ENCODE measurements around the gene CHST13.

CHST13 gene

DNA sequence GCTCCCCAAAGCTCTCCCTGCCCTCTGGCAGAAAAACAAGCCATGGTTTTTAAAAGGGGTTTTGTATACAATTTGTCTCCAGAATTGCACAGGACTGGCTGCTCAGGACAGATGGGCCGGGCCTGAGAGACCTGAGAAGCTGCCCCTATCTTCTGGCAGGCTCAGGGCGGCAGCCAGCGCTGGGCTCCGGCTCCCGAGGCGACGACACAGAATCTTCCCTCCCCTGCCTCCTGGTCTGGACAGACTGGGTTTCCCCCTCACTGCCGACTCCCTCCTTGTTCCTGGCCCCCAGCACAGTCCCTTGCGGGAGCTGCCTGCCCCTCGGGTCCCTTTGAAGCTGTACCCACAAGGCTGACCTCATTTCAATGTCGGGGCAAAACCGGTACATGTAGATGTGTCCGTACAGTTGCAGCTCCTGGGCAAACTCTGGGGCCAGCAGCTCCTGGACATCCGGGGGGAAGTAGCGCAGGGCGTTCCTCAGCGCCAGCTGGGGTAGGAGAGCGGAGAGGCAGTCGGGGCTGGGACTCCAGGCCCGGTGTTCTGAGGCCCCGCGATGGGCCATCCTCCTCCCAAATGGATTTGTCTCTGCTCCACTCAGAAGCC is 13.5 kb upstream of the CHST13 start:
- no peak for DNase-seq (ENCODE audit: low spot score)

DNA sequence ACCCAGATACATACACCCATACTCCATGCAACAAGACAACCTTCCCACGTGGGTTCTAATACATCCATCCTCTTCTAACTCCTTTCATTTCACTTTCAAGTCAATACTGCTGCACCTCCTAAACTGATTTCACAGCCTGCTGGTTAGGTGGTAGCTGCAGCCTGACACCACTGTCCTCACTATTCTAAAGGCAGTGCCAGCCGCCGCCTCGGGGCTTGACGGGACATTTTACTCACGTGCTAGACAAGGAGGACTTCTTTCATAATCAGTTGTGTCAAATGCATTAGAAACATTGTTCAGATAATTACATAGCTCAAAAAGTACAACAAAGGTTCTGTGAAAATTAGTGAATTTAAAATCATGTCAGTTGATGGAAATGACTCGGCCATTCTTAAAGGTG is 12.7 kb upstream of the CHST13 start:
- DNase-seq (ENCODE audit: low spot score) = no peak

- no peak for DNase-seq (ENCODE audit: low spot score)
These were observed 11.9 kb upstream of the CHST13 start for GRCh38 chr3:126512026-126512425.

GRCh38 chr3:126512916-126513650 is 10.9 kb upstream of the CHST13 start:
- no peak for DNase-seq (ENCODE audit: low spot score)

DNA sequence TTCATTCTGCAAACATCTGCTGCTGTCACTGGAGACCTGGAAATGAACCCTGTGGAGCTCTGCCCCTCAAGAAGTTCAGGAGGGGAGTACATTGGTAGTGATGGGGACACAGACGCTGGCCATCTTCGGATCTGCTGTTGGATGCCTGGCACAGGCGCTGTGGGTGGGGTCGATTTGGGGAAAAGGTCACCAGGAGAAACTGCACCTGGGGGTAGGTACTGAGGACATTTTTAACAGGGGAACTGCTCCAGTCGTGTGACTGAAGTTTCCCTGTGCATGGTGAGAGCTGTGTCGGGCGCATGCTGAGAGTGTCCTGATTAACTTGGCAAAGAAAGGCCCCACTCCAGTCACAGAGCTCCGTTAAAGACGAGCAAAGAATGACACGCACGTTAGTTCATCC is 9.8 kb upstream of the CHST13 start:
- no peak for DNase-seq (ENCODE audit: low spot score)

GRCh38 chr3:126515066-126515706 is 8.8 kb upstream of the CHST13 start:
- DNase-seq (ENCODE audit: low spot score) = no peak

- DNase-seq (ENCODE audit: low spot score) = no peak
These were observed 7.6 kb upstream of the CHST13 start for GRCh38 chr3:126516152-126516935.

GRCh38 chr3:126516936-126517290 is 7.0 kb upstream of the CHST13 start:
- no peak for DNase-seq (ENCODE audit: low spot score)

GRCh38 chr3:126517291-126517951 is 6.5 kb upstream of the CHST13 start, which contains the start of gene UROC1:
Gene UROC1 (minus strand): TSS chr3:126517773. CDS start chr3:126517719, 54 bp downstream.
- no peak for DNase-seq (ENCODE audit: low spot score)

- no peak for DNase-seq (ENCODE audit: low spot score)
These were observed 5.8 kb upstream of the CHST13 start for GRCh38 chr3:126517986-126518778.

DNA sequence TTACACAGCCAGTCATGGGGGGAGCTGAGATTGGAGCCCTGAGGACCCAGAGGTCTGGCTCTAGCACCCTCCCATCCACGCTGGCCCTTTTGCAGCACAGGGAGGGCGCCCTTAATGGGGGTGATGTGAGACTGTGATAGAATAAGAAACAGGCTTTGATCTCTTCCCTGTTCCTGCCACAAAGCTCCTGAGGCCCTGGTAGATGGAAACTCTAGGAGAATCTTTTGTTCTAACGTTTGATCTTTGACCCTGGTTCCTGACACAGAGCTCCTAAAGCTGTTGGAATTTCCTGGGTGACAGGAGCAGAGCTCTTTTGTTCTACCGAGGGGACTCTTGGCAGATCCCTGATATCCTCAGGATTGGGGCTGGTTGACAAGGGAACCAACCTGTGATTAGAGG is 5.2 kb upstream of the CHST13 start:
- no peak for DNase-seq (ENCODE audit: low spot score)

GRCh38 chr3:126519506-126520455 is 4.2 kb upstream of the CHST13 start:
- DNase-seq (ENCODE audit: low spot score) = no peak

DNA sequence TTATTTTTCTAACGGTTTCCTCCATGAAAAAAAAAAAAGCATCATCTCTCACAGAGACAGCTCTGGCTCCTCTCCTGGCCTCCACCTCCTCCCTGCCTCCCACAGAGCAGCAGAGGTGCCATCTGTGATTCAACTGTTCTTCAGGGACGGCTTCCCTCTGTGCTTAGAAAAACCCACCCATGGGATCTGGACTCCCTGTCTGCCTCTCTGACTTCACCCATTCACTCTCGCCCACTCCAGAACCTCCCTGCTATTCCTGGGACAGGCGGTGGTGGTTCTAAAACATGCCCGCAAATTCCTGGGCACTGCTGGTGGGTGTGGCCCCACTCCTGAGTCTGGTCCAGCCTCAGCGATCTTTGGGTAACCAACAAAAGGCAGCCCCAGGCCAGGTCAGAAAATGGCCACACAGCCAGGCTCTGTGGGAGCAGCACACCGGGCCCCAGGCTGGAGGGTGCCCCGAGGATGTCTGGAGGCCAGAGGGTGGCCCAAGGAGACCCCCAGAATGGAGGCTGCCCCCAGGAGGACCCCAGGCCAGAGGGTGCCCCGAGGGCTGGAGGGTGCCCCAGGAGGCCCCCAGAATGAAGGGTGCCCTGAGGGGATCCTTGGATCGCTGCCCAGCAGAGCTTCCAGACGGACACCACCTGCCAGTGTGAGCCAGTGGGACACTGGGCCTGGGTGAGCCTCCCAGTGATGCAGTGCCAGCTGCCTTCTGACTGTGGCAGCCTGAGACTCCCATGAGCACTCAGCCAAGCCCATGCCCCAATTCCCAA is 2.6 kb upstream of the CHST13 start:
- peak; percentile 40 for DNase-seq (ENCODE audit: low spot score)

DNA sequence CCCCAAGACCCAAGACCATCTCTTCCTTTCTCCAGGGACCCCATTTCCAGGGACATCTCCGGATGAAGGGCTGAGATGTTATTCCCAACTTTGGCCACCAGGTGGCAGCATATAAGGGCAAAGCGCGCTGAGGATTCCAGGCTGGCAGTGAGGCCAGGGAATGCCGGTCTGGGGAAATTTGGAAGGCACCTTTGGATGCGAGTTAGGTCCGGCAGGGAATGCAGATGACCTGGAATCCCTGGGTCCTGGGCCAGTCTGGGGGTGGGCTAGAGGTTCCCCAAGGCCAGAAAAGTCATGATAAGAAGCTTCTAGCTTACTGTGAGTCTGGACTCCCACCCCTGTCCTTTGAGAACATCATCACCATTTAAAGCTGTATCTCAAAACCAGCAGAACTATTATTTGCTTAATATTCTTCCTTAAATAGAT is 1.6 kb upstream of the CHST13 start:
- peak; percentile 91 for DNase-seq (ENCODE audit: low spot score)

DNA sequence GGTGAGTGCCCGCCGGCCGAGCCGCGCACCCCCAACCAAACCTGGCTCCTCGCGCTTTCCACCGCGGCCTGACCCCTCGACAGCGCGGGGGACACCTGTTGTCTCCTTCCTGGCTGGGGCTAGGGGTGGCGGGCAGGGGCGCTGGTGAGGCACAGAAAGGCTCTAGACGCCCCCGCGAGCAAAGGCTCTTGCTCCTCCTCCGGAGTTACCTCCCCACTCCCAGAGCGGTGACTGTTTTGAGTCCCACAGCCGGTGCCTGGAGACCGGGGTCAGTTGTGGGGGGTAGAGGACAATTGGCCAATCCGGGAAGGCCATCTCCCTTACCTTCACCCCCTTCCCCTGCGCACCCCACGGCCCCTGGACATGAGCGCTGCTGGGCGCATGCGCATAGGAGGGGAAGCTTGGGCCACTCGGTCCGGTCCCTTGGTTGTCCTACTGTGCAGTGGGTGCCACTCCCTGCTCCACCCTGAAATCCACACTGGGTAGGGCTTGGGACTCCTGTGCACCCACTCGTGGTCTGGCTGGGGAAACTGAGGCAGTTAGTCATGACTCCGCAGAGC is 554 bp downstream of the CHST13 start:
- DNase-seq (ENCODE audit: low spot score) = no peak

GRCh38 chr3:126525091-126525852 is 1.3 kb downstream of the CHST13 start:
- no peak for DNase-seq (ENCODE audit: low spot score)

- no peak for DNase-seq (ENCODE audit: low spot score)
These were observed 2.1 kb downstream of the CHST13 start for GRCh38 chr3:126525853-126526667.
